Neural progenitor cell (in vitro differentiated cells): Measurements from ENCODE around the gene LRRC8D. TPM values are rescaled to one million over a fixed set of nuclear protein-coding genes. Genes with fewer than 3 reads are reported as not detected.

Experiments used
- DNase-seq: peaks from one replicate; pipeline ENCODE4 v3.0.0-alpha.2; 2016; ENCODE audit warnings: low spot score
- H2AFZ ChIP-seq: fragments of 200-600 bp; sonication (generic); replicated peaks from 2 replicates; pipeline ENCODE4 v1.6.1; 2016; ENCODE audit warnings: antibody characterized with exemption
- H3F3A ChIP-seq: fragments of 200-600 bp; sonication (generic); 2 replicates; pipeline ENCODE4 v1.6.1; 2016; ENCODE audit warnings: antibody characterized with exemption, low read depth
- H3K27ac ChIP-seq: fragments of 200-600 bp; sonication (generic); 2 replicates; pipeline ENCODE4 v1.5.1; 2016; ENCODE audit warnings: mild to moderate bottlenecking
- H3K27me3 ChIP-seq: fragments of 200-600 bp; sonication (generic); 2 replicates; pipeline ENCODE4 v1.6.1; 2016; ENCODE audit warnings: mild to moderate bottlenecking, moderate library complexity
- H3K36me3 ChIP-seq: fragments of 200-600 bp; sonication (generic); 2 replicates; pipeline ENCODE4 v1.5.1; 2016
- H3K4me1 ChIP-seq: fragments of 200-600 bp; sonication (generic); 2 replicates; pipeline ENCODE4 v1.6.1; 2016; ENCODE audit warnings: mixed run types
- H3K4me2 ChIP-seq: fragments of 200-600 bp; sonication (generic); 2 replicates; pipeline ENCODE4 v1.6.1; 2016
- H3K4me3 ChIP-seq: fragments of 200-600 bp; sonication (generic); 2 replicates; pipeline ENCODE4 v1.5.1; 2016
- H3K79me2 ChIP-seq: fragments of 200-600 bp; sonication (generic); 2 replicates; pipeline ENCODE4 v1.6.1; 2016; ENCODE audit warnings: low read depth
- H3K9ac ChIP-seq: fragments of 200-600 bp; sonication (generic); 2 replicates; pipeline ENCODE4 v1.6.1; 2016
- H3K9me3 ChIP-seq: fragments of 200-600 bp; sonication (generic); 2 replicates; pipeline ENCODE4 v1.5.1; 2016; ENCODE audit warnings: low read depth
- H4K20me1 ChIP-seq: fragments of 200-600 bp; sonication (generic); 2 replicates; pipeline ENCODE4 v1.6.1; 2016; ENCODE audit warnings: low read depth
- H3K27ac Mint-ChIP-seq: 3 replicates; pipeline ENCODE4 v1.8.0; 2021; ENCODE audit warnings: mixed read lengths
- H3K27me3 Mint-ChIP-seq: 2 replicates; pipeline ENCODE4 v1.8.0; 2022; ENCODE audit warnings: low read depth, mild to moderate bottlenecking, inconsistent platforms, moderate library complexity, mixed read lengths; ENCODE audit not compliant: insufficient read depth
- H3K36me3 Mint-ChIP-seq: 3 replicates; pipeline ENCODE4 v1.8.0; 2021; ENCODE audit warnings: mixed read lengths
- H3K4me1 Mint-ChIP-seq: 3 replicates; pipeline ENCODE4 v1.8.0; 2021; ENCODE audit warnings: mixed read lengths
- H3K4me3 Mint-ChIP-seq: 3 replicates; pipeline ENCODE4 v1.8.0; 2021; ENCODE audit warnings: mild to moderate bottlenecking, moderate library complexity, mixed read lengths
- H3K9me3 Mint-ChIP-seq: 3 replicates; pipeline ENCODE4 v1.8.0; 2020; ENCODE audit warnings: mixed read lengths
- EZH2 ChIP-seq: fragments of 200-600 bp; sonication (generic); IDR thresholded peaks from 2 replicates; pipeline ENCODE4 v1.6.1; 2017; ENCODE audit warnings: antibody characterized with exemption, mild to moderate bottlenecking, moderate library complexity
- EZH2phosphoT487 ChIP-seq: fragments of 200-600 bp; sonication (generic); IDR thresholded peaks from 2 replicates; pipeline ENCODE4 v1.6.1; 2017; ENCODE audit warnings: antibody characterized with exemption
- total RNA-seq: library from RNA; depleted of rRNA; stranded (reverse); fragments of >200 nt; gene quantifications from 2 replicates; pipeline ENCODE4 v1.2.3, GENCODE V29; 2015; ENCODE audit warnings: low replicate concordance
- TF ChIP-seq, protein P1 (sequence below): fragments of 200-600 bp; sonication (generic); IDR thresholded peaks from 2 replicates; pipeline ENCODE4 v1.5.1; 2017; ENCODE audit warnings: antibody characterized with exemption, mild to moderate bottlenecking

Gene LRRC8D
- total RNA-seq, 1 donor from 2014 or later, result 55.7 TPM

- H2AFZ ChIP-seq, result no peak overlapping the region
- no peaks in the 10 kb centered on the region for H3F3A ChIP-seq
- H3K9me3 ChIP-seq, result no peaks in the 10 kb centered on the region
- Mint-ChIP-seq H3K27ac (no peak overlapping the region), H3K9me3 (no peaks in the 10 kb centered on the region), H3K4me1 (peaks cover 3% of the 10 kb centered on the region), H3K36me3 (no peaks in the 10 kb centered on the region), H3K27me3 (no peaks in the 10 kb centered on the region), H3K4me3 (no peak overlapping the region)
- peaks cover 3% of the 10 kb centered on the region for H3K27me3 ChIP-seq
- no peak overlapping the region for H3K4me3 ChIP-seq
- TF ChIP-seq, protein P1, sequence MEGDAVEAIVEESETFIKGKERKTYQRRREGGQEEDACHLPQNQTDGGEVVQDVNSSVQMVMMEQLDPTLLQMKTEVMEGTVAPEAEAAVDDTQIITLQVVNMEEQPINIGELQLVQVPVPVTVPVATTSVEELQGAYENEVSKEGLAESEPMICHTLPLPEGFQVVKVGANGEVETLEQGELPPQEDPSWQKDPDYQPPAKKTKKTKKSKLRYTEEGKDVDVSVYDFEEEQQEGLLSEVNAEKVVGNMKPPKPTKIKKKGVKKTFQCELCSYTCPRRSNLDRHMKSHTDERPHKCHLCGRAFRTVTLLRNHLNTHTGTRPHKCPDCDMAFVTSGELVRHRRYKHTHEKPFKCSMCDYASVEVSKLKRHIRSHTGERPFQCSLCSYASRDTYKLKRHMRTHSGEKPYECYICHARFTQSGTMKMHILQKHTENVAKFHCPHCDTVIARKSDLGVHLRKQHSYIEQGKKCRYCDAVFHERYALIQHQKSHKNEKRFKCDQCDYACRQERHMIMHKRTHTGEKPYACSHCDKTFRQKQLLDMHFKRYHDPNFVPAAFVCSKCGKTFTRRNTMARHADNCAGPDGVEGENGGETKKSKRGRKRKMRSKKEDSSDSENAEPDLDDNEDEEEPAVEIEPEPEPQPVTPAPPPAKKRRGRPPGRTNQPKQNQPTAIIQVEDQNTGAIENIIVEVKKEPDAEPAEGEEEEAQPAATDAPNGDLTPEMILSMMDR, result no peak
- TF ChIP-seq EZH2phosphoT487 (no peak), EZH2 (no peak)
- H3K9ac ChIP-seq, result no peak overlapping the region
- H3K4me1 ChIP-seq, result peaks cover 4% of the 10 kb centered on the region
- no peak overlapping the region for H3K27ac ChIP-seq
- H3K79me2 ChIP-seq, result peaks cover 12% of the 10 kb centered on the region
- no peaks in the 10 kb centered on the region for H4K20me1 ChIP-seq
- no peak overlapping the region for H3K4me2 ChIP-seq
- H3K36me3 ChIP-seq, result no peaks in the 10 kb centered on the region
- no peak for DNase-seq
These were observed 5.8 kb upstream of the LRRC8D start for GRCh38 chr1:89815040-89815439.

GRCh38 chr1:89815611-89816010 is 5.2 kb upstream of the LRRC8D start:
- H3F3A ChIP-seq, result peaks cover 4% of the 10 kb centered on the region
- H3K27me3 ChIP-seq, result peaks cover 7% of the 10 kb centered on the region
- TF ChIP-seq, protein P1, result no peak
- TF ChIP-seq EZH2 (no peak), EZH2phosphoT487 (no peak)
- Mint-ChIP-seq H3K4me3 (no peak overlapping the region), H3K27ac (no peak overlapping the region), H3K27me3 (no peaks in the 10 kb centered on the region), H3K4me1 (peaks cover 8% of the 10 kb centered on the region), H3K9me3 (no peaks in the 10 kb centered on the region), H3K36me3 (no peaks in the 10 kb centered on the region)
- H3K27ac ChIP-seq, result no peak overlapping the region
- no peaks in the 10 kb centered on the region for H3K9me3 ChIP-seq
- no peaks in the 10 kb centered on the region for H4K20me1 ChIP-seq
- H3K4me2 ChIP-seq, result no peak overlapping the region
- no peak overlapping the region for H2AFZ ChIP-seq
- H3K79me2 ChIP-seq, result peaks cover 18% of the 10 kb centered on the region
- no peak overlapping the region for H3K9ac ChIP-seq
- DNase-seq, result no peak
- H3K4me1 ChIP-seq, result peaks cover 9% of the 10 kb centered on the region
- H3K36me3 ChIP-seq, result no peaks in the 10 kb centered on the region
- H3K4me3 ChIP-seq, result no peak overlapping the region

DNA sequence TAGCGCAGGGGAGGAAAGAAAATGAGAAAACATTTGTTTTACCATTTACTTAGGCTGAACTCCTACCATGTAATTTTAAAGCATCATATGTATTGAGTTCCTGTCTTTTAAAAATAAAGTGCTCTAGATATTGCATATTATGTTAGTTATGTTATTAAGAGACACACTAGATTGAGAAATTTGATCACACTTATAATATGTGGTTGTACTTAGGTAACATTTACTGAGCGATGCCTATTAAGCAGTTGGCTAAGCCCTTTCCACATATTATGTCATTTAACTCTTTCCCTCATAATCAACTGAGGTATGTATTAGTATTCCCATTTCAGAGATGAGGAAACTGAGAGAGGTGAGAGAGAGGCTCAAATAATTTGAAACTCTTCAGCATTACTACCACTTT is 4.5 kb upstream of the LRRC8D start:
- H3K4me1 ChIP-seq, result peaks cover 9% of the 10 kb centered on the region

More for the DNA sequence above, 4.5 kb upstream of the LRRC8D start:
- DNase-seq, result no peak
- Mint-ChIP-seq H3K4me3 (no peak overlapping the region), H3K27me3 (no peaks in the 10 kb centered on the region), H3K4me1 (peaks cover 8% of the 10 kb centered on the region), H3K9me3 (no peaks in the 10 kb centered on the region), H3K36me3 (no peaks in the 10 kb centered on the region), H3K27ac (no peak overlapping the region)
- H3K27me3 ChIP-seq, result peaks cover 7% of the 10 kb centered on the region
- H2AFZ ChIP-seq, result no peak overlapping the region
- H3K9ac ChIP-seq, result no peak overlapping the region
- H3K79me2 ChIP-seq, result peaks cover 23% of the 10 kb centered on the region
- no peaks in the 10 kb centered on the region for H4K20me1 ChIP-seq
- H3K9me3 ChIP-seq, result no peaks in the 10 kb centered on the region
- no peak for TF ChIP-seq EZH2
- no peak for TF ChIP-seq EZH2phosphoT487
- TF ChIP-seq, protein P1, result no peak
- H3K4me3 ChIP-seq, result no peak overlapping the region
- no peak overlapping the region for H3K4me2 ChIP-seq
- no peaks in the 10 kb centered on the region for H3K36me3 ChIP-seq
- H3F3A ChIP-seq, result peaks cover 9% of the 10 kb centered on the region
- H3K27ac ChIP-seq, result no peak overlapping the region
